ENCODE results near the gene DEPDC5.

GRCh38 chr22:31874821-31875220, 121.0 kb downstream of the DEPDC5 start:
- TF ChIP-seq CTCF (IDR thresholded peaks at IDR 0.05; ENCODE audit: insufficient read depth, low read length) (no peak), REST (IDR thresholded peaks at IDR 0.05; ENCODE audit: insufficient replicate concordance, low read depth) (no peak), SPI1 (IDR thresholded peaks at IDR 0.05; ENCODE audit: borderline replicate concordance, low read depth) (no peak), POLR2AphosphoS5 (IDR thresholded peaks at IDR 0.05; ENCODE audit: low read depth) (no peak)
